ENCODE data around the gene FUCA1. TPM values are rescaled to one million over a fixed set of nuclear protein-coding genes. Genes with fewer than 3 reads are reported as not detected.
A peak's percentile ranks its signal among the peaks of the same experiment; 100 is the strongest.

The FUCA1 gene
- total RNA-seq, 2 experiments from 2014 or later, result 3.6 to 4.1 TPM

DNA sequence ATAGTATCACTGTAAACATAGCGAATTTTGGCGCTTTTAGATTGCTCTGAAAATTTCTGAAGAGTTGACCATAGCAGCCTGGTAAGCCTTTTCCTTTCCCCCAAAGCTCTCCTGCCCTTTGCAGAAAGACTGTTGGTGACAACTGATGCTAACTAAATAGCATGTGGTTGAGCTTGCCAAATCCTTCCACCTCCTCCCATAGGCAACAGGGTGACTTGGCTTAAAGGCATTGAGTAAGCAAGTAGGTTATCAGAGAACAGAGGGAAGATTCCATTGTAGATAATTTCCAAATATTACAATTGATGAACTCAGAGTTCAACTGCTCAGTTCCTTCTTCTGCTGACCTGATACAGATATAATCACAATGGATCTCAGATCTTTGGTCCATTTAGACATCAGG lies 22.9 kb downstream of the FUCA1 start:
- peaks cover 0 to 4% of the 10 kb centered on the region in 2 experiments for H3K9me3 ChIP-seq (ENCODE audit: control insufficient read depth in 1 of 2, insufficient read depth in 1 of 2, low read length in 2 of 2)
- CTCF ChIA-PET, result no interaction called here
- H3K4me1 ChIP-seq (ENCODE audit: insufficient read depth, low read length), result no peaks in the 10 kb centered on the region
- Mint-ChIP-seq H3K27me3 (no peaks in the 10 kb centered on the region), H3K36me3 (ENCODE audit: low read depth) (peaks cover 48% of the 10 kb centered on the region), H3K9me3 (peaks cover 5% of the 10 kb centered on the region), H3K4me1 (ENCODE audit: low read depth) (no peaks in the 10 kb centered on the region), H3K4me3 (no peak overlapping the region), H3K27ac (no peak overlapping the region)
- intact Hi-C loops (cut with DNase I, micrococcal nuclease), result no loop called here
- H3K4me3 ChIP-seq (ENCODE audit: low read length), result no peak overlapping the region
- H3K36me3 ChIP-seq (ENCODE audit: insufficient read depth, low read length), result peaks cover 29% of the 10 kb centered on the region
- no peak for ATAC-seq (ENCODE audit: poor library complexity)
- DNase-seq, result no peak
- TF ChIP-seq, protein P1, sequence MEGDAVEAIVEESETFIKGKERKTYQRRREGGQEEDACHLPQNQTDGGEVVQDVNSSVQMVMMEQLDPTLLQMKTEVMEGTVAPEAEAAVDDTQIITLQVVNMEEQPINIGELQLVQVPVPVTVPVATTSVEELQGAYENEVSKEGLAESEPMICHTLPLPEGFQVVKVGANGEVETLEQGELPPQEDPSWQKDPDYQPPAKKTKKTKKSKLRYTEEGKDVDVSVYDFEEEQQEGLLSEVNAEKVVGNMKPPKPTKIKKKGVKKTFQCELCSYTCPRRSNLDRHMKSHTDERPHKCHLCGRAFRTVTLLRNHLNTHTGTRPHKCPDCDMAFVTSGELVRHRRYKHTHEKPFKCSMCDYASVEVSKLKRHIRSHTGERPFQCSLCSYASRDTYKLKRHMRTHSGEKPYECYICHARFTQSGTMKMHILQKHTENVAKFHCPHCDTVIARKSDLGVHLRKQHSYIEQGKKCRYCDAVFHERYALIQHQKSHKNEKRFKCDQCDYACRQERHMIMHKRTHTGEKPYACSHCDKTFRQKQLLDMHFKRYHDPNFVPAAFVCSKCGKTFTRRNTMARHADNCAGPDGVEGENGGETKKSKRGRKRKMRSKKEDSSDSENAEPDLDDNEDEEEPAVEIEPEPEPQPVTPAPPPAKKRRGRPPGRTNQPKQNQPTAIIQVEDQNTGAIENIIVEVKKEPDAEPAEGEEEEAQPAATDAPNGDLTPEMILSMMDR (IDR thresholded peaks at IDR 0.05), result no peak
- H3K27ac ChIP-seq (ENCODE audit: low read depth in 1 of 2, low read length in 2 of 2), result no peak overlapping the region
- POLR2A ChIA-PET, result no interaction called here
- H3K27me3 ChIP-seq (ENCODE audit: control insufficient read depth in 1 of 2, insufficient read depth in 2 of 2, low read length in 2 of 2), result no peaks in the 10 kb centered on the region

- peaks cover under 1% of the 10 kb centered on the region for H3K27me3 Mint-ChIP-seq
- ATAC-seq (ENCODE audit: poor library complexity) (no peak), DNase-seq (no peak)
- ChIA-PET CTCF (interaction anchor here (1.1 kb wide), 1 partner anchor 33 kb away, joined by 4 read pairs; no protein-coding TSS in a partner anchor), POLR2A (interaction anchor here (1.0 kb wide), 1 partner anchor 43 kb away, joined by 3 read pairs; no protein-coding TSS in a partner anchor)
- Histone ChIP-seq H3K4me1 (ENCODE audit: insufficient read depth, low read length) (no peaks in the 10 kb centered on the region), H3K4me3 (ENCODE audit: low read length) (no peak overlapping the region), H3K27me3 (ENCODE audit: control insufficient read depth in 1 of 2, insufficient read depth in 2 of 2, low read length in 2 of 2) (no peaks in the 10 kb centered on the region), H3K36me3 (ENCODE audit: insufficient read depth, low read length) (peaks cover 28% of the 10 kb centered on the region), H3K27ac (ENCODE audit: low read depth in 1 of 2, low read length in 2 of 2) (no peak overlapping the region), H3K9me3 (ENCODE audit: control insufficient read depth in 1 of 2, insufficient read depth in 1 of 2, low read length in 2 of 2) (peaks cover 0 to 4% of the 10 kb centered on the region in 2 experiments)
- no peak overlapping the region for H3K4me3 Mint-ChIP-seq
- H3K9me3 Mint-ChIP-seq, result peaks cover 5% of the 10 kb centered on the region
- H3K4me1 Mint-ChIP-seq (ENCODE audit: low read depth), result peaks cover under 1% of the 10 kb centered on the region
- intact Hi-C loops (cut with DNase I, micrococcal nuclease), result no loop called here
- TF ChIP-seq, protein P1 (IDR thresholded peaks at IDR 0.05), result no peak
- H3K36me3 Mint-ChIP-seq (ENCODE audit: low read depth), result peaks cover 41% of the 10 kb centered on the region
- H3K27ac Mint-ChIP-seq, result no peak overlapping the region
Observed at GRCh38 chr1:23843644-23844043, 24.4 kb downstream of the FUCA1 start.

GRCh38 chr1:23838401-23838866 lies 29.7 kb downstream of the FUCA1 start:
- Histone ChIP-seq H3K27ac (ENCODE audit: low read depth in 1 of 2, low read length in 2 of 2) (no peak overlapping the region), H3K4me1 (ENCODE audit: insufficient read depth, low read length) (peaks cover 10% of the 10 kb centered on the region), H3K4me3 (ENCODE audit: low read length) (peak overlapping the region; percentile 38), H3K36me3 (ENCODE audit: insufficient read depth, low read length) (no peaks in the 10 kb centered on the region), H3K27me3 (ENCODE audit: control insufficient read depth in 1 of 2, insufficient read depth in 2 of 2, low read length in 2 of 2) (no peaks in the 10 kb centered on the region), H3K9me3 (ENCODE audit: control insufficient read depth in 1 of 2, insufficient read depth in 1 of 2, low read length in 2 of 2) (no peaks in the 10 kb centered on the region)
- no peak overlapping the region for H3K27ac Mint-ChIP-seq
- TF ChIP-seq, protein P1 (IDR thresholded peaks at IDR 0.05), result no peak
- peak; percentile 63 to 89 (median 70) for DNase-seq
- peak; percentile 99 for ATAC-seq (ENCODE audit: poor library complexity)
- POLR2A ChIA-PET, result interaction anchor here (0.6 to 3.0 kb wide), 3 partner anchors 13 to 37 kb away, joined by 3 to 17 read pairs (median 3); partner anchors contain the start of gene HMGCL
- peak overlapping the region; percentile 65 for H3K4me3 Mint-ChIP-seq
- peaks cover 12% of the 10 kb centered on the region for H3K4me1 Mint-ChIP-seq (ENCODE audit: low read depth)
- no peaks in the 10 kb centered on the region for H3K36me3 Mint-ChIP-seq (ENCODE audit: low read depth)
- intact Hi-C loops (cut with DNase I, micrococcal nuclease), result loop anchor here (1.0 to 5.0 kb wide), 3 partner anchors 13 to 36 kb away; partner anchors contain the start of genes FUCA1 (in 1 of the 2), GALE (in 1 of the 2) and HMGCL (in 1 of the 2)
- H3K9me3 Mint-ChIP-seq, result no peaks in the 10 kb centered on the region
- H3K27me3 Mint-ChIP-seq, result peaks cover 11% of the 10 kb centered on the region
- CTCF ChIA-PET, result interaction anchor here (0.7 to 2.4 kb wide), 4 partner anchors 28 to 861 kb away, joined by 3 to 11 read pairs (median 4); no protein-coding TSS in a partner anchor

All from CD4-positive, alpha-beta T cell (primary cell).